ENCODE results near the gene GBP4.

Gene GBP4

GRCh38 chr1:89143484-89143883, 55.3 kb downstream of the GBP4 start:
- Histone ChIP-seq H3K4me1 (ENCODE audit: control insufficient read depth in 1 of 2, insufficient read depth in 1 of 2, low read depth in 1 of 2, low read length in 1 of 2) (no peaks in the 10 kb centered on the region), H3K27me3 (no peaks in the 10 kb centered on the region), H3K27ac (no peak overlapping the region), H3K36me3 (no peaks in the 10 kb centered on the region), H3K9me3 (no peaks in the 10 kb centered on the region), H3K4me3 (ENCODE audit: low read depth in 1 of 2, low read length in 1 of 2) (no peak overlapping the region)
- no peak for TF ChIP-seq CTCF (IDR thresholded peaks at IDR 0.05)

GRCh38 chr1:89142160-89142559, 56.6 kb downstream of the GBP4 start:
- H3K4me3 ChIP-seq (ENCODE audit: low read depth in 1 of 2, low read length in 1 of 2) = no peak overlapping the region
- TF ChIP-seq CTCF (IDR thresholded peaks at IDR 0.05) = no peak
- H3K27me3 ChIP-seq = no peaks in the 10 kb centered on the region
- no peaks in the 10 kb centered on the region for H3K4me1 ChIP-seq (ENCODE audit: control insufficient read depth in 1 of 2, insufficient read depth in 1 of 2, low read depth in 1 of 2, low read length in 1 of 2)
- no peaks in the 10 kb centered on the region for H3K36me3 ChIP-seq
- no peaks in the 10 kb centered on the region for H3K9me3 ChIP-seq
- H3K27ac ChIP-seq = no peak overlapping the region

- no peak for TF ChIP-seq CTCF (IDR thresholded peaks at IDR 0.05)
- no peaks in the 10 kb centered on the region for H3K9me3 ChIP-seq
- H3K4me1 ChIP-seq (ENCODE audit: control insufficient read depth in 1 of 2, insufficient read depth in 1 of 2, low read depth in 1 of 2, low read length in 1 of 2) = peaks cover 16% of the 10 kb centered on the region in 2 experiments
- H3K36me3 ChIP-seq = no peaks in the 10 kb centered on the region
- no peaks in the 10 kb centered on the region for H3K27me3 ChIP-seq
- no peak overlapping the region for H3K27ac ChIP-seq
- no peak overlapping the region for H3K4me3 ChIP-seq (ENCODE audit: low read depth in 1 of 2, low read length in 1 of 2)
These were observed 65.0 kb downstream of the GBP4 start for GRCh38 chr1:89133747-89134146.
